GM23248 (cell line): ENCODE measurements around the gene CDK10.

ENCODE experiments used
- EZH2 ChIP-seq: fragments of 200-600 bp; sonication (generic); IDR thresholded peaks from 2 replicates; pipeline ENCODE4 v1.6.1; 2018; ENCODE audit warnings: antibody characterized with exemption, mild to moderate bottlenecking; ENCODE audit not compliant: insufficient read depth, poor library complexity, severe bottlenecking
- EZH2phosphoT487 ChIP-seq: fragments of 200-600 bp; sonication (generic); IDR thresholded peaks from 2 replicates; pipeline ENCODE4 v1.6.1; 2018; ENCODE audit warnings: antibody characterized with exemption, moderate library complexity, mild to moderate bottlenecking, low read depth; ENCODE audit not compliant: insufficient read depth

DNA sequence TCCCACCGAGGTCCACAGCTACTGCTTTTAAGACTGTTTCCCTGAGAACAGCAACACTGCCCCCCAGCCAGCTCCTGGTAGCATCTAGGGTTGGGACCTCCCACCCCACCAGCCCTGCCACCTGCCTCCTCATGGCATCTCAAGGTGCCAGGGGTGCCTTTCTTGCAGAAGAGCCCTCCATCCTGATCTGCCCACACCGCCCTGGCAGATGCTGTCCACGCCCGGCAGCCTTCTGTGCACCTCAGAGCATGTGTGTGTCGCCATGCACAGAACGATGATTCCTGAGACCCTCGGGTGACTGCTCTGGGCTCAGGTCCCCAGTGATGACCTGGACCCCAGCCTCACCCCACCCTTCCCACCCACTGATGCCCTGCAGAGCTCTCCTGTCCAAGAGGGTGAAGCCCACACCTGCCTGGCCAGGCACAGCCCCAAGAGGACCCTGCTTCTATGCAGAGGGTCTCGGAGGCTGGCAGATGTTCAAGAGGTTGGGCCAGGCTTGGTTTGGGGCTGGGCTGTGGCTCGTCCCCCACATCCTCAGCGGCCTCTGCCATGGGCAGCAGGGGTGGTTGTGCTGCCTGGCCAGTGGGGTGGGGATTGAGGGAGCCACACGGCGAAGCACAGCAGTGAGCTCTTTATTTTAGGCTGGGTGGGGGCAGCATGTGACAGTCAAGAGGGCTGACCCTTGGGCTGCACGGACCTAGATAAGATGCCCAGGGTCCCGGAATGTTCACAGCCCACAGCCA lies 20.2 kb downstream of the CDK10 start:
- no peak for TF ChIP-seq EZH2
- TF ChIP-seq EZH2phosphoT487 = no peak
